NCI-H146 (cell line): Measurements from ENCODE around the gene GNAQ.
A peak's percentile ranks its signal among the peaks of the same experiment; 100 is the strongest.

Source experiments
- DNase-seq: peaks from one replicate; lab custom pipeline; 2025; lab: John Stamatoyannopoulos, UW

The GNAQ gene

DNA sequence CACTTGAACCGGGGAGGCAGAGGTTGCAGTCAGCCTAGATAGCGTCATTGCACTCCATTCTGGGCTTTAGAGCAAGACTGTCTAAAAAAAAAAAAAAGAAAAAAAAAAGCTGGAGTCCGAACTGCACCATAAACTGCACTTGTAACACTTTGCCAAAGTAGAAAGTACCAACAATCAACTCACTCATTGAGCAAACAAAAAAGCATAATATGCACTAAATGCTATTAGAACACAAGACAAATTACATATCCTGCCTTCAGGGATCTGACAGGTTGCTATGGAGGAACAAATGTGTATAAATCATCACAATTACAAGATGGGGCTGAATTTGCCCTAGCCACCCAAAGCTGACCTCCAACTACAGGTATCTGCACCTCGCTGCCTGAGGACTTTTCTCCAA, 27.9 kb downstream of the GNAQ start:
- DNase-seq, result no peak

DNA sequence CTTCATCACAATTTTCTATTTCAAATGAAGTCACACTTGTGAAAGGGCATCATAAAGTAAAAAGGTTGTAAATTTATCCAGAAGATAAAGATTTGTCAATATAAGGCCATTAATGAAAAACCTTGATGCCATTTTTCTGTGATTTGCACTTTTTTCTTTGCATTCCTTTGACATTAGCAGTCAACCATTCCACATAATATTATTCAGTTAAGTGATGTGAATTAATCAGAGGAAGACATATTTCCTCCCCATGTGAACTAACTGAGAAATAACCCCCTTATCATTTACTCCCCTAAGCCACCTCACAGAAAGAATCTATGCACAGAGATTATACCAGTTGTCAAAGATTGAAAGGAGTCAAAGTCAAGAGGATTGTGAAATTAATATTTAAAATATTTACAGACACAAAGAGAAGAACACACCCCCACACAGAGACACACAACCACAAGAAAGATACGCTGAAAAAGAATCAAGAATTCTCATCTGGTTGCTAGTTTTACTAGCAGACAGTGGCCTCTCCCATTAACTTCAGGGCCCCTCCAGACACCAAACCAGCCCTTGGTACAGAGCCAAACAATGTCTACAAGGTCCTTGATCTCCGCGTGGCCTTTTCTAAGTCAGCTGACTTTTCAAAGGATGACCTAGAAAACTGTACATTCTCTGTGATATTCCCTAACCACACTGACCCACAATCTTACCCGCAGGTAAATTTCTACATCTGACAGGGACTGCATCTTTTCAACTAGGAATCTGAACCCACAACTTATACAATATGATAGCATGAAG, 29.5 kb downstream of the GNAQ start:
- DNase-seq, result no peak

DNA sequence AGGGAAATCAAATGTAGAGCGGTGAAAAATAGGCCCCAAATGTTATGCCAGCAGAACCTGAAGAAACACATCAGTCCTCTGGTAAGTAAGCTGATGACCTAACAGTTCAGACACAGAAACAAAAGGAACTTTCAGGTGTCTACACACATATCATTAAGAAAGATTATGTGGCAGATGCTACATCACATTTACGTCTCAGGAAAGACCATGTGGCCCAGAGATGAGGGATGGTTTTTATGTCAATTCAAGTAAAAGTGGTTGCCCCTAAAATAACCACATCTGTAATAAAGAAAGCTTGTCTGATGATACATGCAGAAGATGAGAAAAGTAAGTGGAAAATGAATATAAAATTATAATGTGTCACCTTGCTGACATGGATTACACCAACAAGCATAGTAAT, 31.4 kb downstream of the GNAQ start:
- no peak for DNase-seq

DNA sequence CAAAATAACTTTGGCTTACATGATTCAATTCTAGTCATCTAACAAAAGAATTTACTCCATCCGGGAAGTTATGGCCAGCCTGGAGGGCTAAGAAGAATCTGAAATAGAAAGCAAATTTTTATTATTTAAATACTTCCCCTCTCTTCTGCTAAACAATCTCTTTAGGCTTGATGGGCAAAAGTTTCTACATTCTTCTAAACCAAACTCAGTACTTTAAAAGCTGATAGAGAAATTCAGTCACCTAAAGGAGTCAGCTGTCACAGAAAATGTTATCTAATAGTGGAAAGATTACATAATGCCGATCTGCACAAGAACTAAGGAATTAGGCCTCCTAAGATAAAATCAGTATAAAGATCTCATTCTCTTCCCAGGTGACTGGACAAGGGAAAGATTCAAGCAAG, 32.4 kb downstream of the GNAQ start:
- no peak for DNase-seq

DNA sequence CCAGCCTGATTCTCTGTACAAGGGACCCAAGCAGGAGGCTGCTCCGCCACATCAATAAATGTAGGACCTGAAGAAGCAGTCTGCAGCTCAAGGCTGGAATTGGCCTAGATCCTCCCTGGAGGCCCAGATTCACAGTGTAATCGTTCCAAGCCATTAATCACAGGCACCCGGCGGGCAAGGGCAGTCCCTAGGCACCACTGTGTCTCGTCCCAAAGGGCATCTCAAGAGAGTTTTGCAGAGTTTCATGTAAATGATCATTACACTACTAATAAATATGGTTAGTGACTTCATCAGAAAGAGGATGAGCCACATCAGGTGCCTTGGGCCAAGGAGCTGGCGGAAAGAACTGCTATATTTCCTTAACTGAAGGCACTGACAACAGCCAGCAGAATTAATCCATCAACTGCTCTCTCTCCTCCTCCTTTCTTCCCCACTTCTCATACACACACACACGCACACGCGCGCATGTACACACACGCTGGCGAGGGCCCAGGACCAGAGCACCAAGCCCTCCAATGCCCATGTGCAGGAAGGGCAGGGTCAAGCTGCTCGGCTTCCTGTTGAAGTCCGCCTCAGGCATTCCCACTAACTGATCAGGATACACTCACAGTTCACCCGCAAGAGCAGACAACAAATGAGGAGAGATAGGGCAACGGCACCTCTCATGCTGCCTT, 33.9 kb downstream of the GNAQ start:
- DNase-seq, result no peak

DNA sequence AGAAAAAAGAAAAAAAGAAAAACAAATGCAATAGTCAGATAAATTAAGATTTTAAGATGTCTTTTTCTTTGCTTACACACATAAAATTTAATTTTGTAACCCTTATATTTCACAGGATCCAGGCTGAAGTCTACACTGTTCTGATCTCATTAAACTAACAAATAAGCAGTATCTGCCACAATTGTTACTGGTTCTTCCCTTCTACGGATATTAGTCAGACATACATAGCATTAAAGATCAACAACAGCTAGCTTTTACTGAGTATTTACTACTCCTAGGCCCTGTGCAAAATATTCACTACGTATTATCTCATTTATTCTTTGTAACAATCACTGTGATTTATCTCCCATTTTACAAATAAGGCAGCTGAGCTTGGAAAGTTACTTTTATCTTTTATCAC, 34.9 kb downstream of the GNAQ start:
- no peak for DNase-seq

DNA sequence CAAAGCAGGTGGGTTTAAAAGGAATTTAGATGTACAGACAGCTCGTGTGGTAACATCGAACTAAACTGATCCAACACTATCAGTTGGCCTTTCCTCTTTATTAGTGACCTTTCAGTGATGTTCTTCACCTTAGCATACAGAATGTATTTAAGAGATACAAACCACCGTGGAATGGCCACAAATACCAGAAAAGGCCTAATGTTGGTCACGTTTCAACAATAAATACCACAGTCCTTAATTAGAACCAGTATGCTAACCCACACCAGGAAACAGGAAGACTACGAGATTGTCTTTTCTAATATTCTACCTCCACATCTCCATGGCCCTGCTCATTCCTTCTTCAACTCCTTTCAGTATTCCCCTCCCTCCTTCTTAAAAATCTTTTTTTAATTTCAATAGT, 40.4 kb downstream of the GNAQ start:
- no peak for DNase-seq

DNA sequence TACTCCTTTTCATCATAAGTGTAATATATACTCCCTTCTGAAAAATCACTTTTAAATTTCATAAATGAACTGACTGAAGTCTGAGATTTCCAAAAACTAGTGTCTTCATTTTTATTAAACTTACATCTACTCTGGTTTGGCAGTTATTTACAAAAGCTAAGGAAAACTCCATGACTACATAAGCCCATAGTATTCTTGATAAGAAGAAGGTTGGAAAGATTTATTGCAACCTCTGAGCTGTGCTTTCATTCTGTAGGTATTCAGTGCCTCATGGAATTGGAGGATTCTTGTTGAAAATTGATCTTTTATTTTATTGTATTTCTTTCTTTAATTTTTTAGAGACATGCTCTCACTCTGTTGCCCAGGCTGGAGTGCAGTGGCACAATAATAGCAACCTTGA, 41.7 kb downstream of the GNAQ start:
- no peak for DNase-seq

DNA sequence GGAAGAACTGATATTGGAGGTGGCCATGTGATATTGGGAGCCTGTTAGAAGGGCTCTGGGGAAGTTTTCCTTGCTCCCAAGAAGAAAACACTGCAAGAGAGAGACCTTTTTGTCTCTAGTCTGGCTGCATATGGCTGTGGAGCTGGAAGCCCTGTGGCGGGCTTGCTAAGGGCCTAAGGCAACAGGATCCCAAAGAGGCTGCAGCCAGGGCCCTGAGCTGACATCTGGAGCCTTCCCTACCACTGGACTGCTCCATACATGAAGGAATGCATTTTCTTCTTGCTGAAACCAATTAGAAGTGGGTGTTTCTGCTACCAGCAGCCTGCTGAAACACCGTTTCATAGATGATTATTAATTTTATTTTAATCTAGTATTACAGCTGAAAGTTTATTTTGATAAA, 42.2 kb downstream of the GNAQ start:
- no peak for DNase-seq

DNA sequence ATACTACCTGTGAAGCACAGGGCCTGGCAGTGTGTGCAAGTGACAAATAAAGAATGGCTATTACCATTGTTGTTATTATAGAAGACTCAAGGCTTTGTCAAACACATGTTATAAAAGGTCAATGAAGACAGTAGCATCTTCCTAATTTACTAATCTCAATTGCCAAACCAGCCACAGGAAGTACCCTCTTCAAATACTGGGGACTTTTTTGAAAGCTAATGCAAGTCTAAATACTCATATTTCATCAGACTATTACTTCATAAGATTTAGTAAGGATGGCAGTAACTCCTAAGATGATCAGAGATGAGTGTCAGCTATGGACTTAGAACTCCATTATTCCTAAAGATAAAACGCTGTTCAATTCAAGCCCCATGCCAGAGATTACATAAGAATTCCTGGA, 43.0 kb downstream of the GNAQ start:
- no peak for DNase-seq

DNA sequence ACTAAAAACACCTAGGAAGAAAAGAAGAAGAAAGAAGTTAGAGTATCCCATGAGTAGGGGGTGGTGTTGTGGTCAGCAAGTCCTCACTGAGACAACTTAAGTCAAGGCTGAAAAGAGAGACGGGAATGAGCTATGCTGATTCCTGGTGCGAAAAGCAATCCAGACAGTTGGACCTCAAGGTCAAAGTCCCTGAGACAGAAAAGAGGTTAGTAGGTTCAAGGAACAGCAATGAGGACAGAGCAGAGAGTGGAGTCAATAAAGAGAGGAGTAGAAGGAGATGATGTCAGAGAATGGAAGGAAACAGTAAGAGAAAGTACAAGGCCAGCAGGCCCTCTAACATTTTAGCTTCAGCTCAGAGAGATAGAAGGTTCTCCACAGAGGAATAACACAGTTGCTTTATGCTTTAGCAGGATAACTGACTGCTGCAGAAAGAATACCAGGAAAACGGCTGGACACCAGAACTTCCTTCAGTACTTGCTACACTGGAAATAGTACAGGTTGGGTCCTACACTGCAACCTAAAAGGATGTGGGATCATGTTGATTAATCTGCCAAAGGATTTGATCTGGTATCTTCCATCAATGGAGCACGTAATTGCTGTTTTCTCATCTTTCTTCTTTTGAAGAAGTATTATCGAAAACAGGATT, 43.6 kb downstream of the GNAQ start:
- no peak for DNase-seq

DNA sequence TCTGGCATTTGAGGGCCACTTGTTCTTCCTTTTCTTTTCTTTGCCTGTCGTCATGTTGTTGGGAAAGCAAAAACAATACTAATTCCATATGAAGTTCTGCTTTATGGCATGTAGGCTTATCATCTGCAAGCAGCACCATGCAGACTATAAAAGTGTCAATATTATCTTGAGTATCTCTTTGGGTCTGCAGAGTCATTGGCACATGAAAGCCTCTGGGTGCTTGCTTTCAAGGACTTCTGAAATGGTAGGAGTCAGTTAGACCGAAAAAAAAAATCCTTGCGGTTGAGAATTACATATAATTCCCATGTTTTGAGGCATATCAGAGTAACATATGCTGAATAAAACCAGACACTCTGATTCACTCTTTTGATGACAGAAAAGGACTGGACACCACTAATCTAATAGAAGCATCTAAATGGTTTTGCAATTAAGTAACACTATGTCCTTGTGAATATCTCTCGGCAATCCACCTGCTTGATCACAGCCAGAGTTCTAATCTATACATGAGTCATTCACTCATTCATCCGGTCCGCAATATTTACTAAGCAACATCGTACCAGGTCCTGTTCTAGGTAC, 44.4 kb downstream of the GNAQ start:
- no peak for DNase-seq

DNA sequence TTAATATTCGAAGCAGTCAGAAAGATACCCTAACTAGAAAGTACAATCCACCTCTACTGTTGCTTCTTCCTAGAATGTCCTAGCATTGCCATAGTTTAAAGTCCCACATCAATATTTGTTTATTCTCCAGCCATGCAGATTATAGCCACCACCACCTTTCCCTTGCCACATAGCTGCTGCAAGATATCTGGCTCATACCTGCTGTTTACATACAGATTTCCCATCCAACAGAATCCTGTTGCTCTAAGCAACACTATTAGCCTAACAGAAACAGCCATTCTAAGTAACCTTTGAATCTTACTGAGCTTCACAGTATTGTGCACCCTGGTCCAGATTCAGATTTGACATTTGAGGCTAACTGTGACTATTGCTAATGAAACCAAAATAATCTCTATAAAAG, 45.6 kb downstream of the GNAQ start:
- DNase-seq, result no peak

DNA sequence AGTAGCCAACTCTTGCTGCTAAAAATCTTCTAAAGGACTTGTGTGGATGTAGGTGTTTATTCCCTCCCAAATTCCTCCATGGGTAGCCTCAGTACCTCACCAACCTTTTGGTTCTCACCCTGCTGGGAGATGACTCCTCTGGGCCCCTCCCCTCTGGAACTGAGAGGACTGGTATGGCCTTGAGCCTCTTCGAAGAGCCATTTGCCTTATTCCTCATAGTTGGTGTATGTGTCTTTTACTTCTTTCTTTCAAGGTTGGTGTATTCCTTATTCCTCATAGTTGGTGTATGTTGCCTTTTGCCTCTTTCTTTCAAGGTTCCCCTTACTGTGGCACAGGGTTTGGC, 48.3 kb downstream of the GNAQ start:
- no peak for DNase-seq

DNA sequence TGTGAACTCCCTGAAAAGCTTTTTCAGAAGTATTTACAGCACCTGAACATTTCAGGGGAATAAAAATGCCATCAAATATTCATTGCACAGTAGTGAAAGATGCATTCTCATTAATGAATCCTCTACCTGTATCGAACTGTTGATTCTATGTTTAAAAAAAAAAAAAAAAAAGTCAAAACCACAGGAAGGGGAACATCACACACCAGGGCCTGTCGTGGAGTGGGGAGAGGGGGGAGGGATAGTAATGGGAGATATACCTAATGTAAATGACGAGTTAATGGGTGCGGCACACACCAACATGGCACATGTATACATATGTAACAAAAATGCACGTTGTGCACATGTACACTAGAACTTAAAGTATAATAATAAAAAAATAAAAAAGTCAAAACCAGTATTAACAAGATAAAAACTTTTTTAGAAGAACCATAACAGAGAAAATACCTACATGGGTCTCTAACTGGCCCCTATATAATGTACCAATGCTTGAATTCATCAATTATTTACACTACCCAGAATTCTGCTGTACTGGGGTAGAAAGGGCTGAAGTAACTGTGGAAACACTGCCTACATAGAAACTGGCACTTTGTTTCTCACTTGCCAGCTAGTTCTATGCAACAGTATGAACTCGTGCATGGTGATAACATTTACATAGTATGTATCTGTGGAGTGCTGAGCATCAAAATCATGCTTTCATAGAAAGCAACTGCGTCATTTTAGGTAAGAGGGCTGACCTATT, 48.9 kb downstream of the GNAQ start:
- no peak for DNase-seq

DNA sequence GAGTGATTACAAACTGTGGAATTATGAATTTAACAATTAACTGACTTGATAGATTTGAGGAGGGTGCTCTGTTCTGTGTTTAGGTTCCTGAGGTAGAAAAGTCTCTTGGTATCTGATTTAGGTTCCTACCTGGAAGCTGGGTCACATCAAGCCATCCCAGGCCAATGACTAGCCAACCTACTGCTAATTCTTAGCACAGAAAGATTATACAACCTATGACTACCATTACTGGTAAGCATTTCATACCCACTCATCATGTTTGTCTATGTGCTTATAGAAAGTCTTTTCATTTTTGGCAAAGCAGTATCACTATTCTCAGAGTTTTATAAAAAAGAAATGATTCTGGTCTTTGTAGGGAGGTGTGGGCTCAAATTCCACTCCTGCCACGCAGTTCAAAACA, 49.7 kb downstream of the GNAQ start:
- DNase-seq, result no peak

DNA sequence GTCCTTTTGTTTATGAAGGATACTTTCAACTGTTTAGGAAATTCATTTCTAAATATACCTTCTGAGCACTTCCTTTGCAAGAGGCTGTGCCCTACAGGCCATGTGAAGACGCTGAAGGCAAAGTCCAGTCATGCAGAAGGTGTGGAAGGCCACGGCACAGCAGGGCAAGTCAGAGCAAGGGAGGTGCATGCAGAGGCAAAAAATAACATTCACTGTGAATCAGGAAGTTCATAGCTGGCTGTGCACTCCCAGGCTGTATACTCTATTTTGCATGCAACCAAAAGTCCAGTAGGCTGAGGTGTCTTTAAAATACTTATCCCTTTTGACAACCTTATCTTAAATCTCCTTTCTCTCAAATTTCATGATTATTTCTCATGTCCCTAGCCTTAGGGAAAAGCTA, 50.3 kb downstream of the GNAQ start:
- DNase-seq, result peak; percentile 3

DNA sequence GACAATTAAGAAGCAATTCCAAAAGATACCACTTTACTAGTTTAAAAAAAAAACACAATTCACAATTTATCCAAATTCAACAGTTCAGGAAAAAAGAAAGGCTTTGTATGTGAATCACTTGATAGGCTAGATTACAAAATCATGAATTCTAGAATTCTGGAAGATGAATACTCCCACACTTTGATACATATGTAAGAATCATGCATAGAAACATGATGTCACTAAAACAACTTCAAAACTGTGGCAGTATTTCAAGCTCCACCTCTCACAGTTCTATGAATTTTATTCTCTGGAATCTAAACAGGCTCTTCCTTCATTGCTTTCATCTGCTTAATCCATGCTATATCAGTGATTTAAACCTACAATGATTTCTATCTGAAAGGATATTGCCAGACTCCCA, 51.0 kb downstream of the GNAQ start:
- no peak for DNase-seq

DNA sequence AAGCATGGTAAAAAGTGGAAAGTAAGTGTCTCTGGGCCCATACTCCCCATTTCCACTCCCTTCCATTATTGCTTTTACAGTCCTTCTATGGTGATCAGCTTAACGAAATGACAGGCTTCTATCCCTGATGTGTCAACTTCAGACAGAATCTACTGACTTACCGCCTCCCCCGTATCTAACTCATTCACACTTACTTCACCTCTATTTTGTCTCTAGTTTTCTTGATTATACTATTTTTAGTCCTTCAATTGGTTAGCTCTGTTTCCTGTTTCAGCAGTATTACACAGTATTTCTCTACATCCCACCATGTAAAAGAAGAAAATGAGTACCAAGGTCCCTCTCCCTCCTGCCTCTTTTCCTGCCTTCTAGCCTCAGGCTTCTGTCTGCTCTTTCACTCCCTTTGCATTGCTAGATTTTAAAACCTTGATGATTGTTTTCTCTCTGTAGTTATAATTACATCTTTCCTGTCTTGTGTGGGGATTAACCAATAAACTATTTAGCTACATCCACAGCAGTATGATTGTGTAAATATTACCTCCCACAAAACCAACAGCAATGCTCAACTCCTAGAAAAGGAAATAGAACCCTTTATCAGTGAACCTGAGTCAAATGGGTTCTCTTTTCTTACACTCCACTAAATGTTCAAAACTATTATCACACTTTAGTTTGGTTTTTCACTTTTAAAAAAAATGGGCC, 53.4 kb downstream of the GNAQ start:
- DNase-seq, result peak; percentile 8

DNA sequence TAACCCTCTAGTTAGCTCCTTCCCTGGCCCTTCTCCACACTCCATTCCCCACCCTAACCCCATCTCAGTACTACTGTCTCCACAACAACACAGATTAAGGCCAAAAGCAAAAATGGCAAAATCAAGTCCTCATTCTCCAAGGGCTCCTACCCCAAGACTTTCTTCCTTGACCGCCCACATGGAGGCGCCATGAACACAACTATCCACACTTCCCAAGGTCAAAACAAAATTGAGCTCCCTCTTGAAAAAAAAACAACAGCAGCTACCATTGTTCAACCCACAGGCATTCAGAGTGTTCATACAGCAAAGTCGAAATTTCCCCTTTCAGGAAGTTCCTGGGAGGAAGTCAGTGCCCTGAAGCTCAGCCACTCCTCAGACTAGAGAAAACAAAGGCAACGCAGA, 54.4 kb downstream of the GNAQ start:
- DNase-seq, result peak; percentile 32

DNA sequence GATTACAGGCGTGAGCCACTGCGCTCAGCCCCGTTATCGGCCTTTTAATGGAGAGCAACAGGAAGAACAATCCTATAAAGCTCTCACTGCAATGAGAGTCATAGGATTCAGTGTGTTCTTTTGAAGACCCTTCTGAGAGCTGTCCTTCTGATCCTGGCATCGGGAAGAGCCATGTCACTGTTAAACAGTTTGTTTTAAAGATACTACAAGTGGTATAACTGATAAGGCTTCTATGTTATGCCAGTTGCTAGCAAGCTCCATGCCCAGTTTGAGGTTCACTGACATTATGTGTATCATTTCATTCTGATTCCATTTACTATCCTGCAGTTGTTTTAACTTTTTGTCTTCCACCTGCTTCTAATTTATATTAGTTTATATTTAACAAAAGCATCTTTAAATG, 55.8 kb downstream of the GNAQ start:
- DNase-seq, result no peak

DNA sequence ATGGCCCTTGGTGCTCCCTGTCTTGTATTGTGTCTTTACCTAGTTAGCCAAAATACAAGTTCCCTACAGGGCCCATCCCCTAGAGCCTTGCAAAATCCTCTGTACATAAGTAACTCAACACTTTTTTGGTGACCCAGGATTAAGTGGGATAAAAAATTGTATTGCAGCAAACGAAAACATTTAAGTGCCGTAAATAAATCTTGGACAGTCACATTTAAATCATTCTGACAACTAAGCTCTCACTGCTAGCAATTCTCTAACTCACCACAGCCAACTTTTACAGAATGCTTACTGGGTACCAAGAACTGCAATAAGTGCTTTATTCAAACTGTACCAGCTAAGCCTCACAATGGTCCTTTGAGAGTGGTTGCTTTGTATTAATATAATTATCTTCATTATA, 56.6 kb downstream of the GNAQ start:
- no peak for DNase-seq
